Measurements from ENCODE around the gene RTL10. TPM values are rescaled to one million over a fixed set of nuclear protein-coding genes. Genes with fewer than 3 reads are reported as not detected.

The RTL10 gene
- total and polyA plus RNA-seq, 2 of the 13 experiments (the other 11 are each of a cell fraction or from before 2014, with no cell fraction given): 14.1 to 15.8 TPM

DNA sequence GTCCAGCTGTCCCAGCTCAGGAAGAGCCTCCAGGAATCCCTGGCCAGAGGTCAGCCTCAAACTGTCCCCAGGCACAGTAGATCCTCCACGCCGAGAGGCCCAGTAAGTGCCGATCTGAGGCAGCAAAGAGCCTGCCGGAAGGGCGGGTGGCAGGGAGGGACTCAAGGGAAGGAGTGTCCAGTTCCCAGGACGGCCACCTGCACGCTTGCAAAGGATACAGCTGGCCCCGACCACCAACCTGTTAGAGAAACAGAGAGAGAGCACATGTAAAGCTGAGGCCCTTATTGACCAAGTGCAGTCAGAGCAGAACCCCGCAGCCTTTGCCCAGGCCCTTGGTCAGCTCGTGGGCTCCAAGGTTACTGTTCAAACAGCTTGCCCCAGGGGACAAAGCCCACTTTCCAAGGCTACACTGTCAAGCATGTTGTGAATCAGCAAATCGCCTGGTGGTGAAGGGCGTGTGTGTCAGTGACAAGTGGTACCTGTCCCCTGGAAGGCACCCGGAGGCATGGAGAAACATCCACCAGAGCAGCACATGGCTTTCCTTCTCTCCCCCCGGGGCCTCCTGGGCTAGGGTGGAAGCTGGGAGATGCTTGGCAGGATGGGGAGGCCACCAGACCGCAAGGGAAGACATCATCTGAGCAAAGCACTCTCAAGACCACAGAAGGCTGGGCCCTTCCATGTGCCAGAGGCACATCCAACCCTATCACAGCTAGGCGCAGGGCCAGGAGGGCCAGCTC, 44.3 kb upstream of the RTL10 start (continued):
- TF ChIP-seq, protein P1, sequence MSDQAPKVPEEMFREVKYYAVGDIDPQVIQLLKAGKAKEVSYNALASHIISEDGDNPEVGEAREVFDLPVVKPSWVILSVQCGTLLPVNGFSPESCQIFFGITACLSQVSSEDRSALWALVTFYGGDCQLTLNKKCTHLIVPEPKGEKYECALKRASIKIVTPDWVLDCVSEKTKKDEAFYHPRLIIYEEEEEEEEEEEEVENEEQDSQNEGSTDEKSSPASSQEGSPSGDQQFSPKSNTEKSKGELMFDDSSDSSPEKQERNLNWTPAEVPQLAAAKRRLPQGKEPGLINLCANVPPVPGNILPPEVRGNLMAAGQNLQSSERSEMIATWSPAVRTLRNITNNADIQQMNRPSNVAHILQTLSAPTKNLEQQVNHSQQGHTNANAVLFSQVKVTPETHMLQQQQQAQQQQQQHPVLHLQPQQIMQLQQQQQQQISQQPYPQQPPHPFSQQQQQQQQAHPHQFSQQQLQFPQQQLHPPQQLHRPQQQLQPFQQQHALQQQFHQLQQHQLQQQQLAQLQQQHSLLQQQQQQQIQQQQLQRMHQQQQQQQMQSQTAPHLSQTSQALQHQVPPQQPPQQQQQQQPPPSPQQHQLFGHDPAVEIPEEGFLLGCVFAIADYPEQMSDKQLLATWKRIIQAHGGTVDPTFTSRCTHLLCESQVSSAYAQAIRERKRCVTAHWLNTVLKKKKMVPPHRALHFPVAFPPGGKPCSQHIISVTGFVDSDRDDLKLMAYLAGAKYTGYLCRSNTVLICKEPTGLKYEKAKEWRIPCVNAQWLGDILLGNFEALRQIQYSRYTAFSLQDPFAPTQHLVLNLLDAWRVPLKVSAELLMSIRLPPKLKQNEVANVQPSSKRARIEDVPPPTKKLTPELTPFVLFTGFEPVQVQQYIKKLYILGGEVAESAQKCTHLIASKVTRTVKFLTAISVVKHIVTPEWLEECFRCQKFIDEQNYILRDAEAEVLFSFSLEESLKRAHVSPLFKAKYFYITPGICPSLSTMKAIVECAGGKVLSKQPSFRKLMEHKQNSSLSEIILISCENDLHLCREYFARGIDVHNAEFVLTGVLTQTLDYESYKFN (CRISPR knock-in tag; conservative IDR thresholded peaks at IDR 0.05): peak; percentile 90
- TF ChIP-seq ZSCAN30 (CRISPR knock-in tag; IDR thresholded peaks at IDR 0.05) (no peak), KLF9 (CRISPR knock-in tag; IDR thresholded peaks at IDR 0.05; ENCODE audit: low read depth) (no peak), ZNF709 (CRISPR knock-in tag; IDR thresholded peaks at IDR 0.05) (no peak), ZNF543 (CRISPR knock-in tag; IDR thresholded peaks at IDR 0.05) (no peak), SMC3 (IDR thresholded peaks at IDR 0.05; ENCODE audit: low read length) (no peak; the same call in 1 of the 2 replicates), AKAP8 (CRISPR knock-in tag; IDR thresholded peaks at IDR 0.05) (no peak), RAD21 (CRISPR knock-in tag; IDR thresholded peaks at IDR 0.05) (no peak), PHF5A (CRISPR knock-in tag; IDR thresholded peaks at IDR 0.05; ENCODE audit: low read depth, unreplicated experiment) (no peak), GTF2F1 (IDR thresholded peaks at IDR 0.05; ENCODE audit: low read length) (no peak)
- TF ChIP-seq, protein P2, sequence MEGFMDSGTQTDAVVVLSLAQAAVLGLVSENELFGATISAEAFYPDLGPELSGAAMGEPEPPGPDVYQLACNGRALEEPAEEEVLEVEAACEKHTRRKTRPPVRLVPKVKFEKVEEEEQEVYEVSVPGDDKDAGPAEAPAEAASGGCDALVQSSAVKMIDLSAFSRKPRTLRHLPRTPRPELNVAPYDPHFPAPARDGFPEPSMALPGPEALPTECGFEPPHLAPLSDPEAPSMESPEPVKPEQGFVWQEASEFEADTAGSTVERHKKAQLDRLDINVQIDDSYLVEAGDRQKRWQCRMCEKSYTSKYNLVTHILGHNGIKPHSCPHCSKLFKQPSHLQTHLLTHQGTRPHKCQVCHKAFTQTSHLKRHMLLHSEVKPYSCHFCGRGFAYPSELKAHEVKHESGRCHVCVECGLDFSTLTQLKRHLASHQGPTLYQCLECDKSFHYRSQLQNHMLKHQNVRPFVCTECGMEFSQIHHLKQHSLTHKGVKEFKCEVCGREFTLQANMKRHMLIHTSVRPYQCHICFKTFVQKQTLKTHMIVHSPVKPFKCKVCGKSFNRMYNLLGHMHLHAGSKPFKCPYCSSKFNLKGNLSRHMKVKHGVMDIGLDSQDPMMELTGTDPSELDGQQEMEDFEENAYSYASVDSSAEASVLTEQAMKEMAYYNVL (CRISPR knock-in tag; IDR thresholded peaks at IDR 0.05; ENCODE audit: borderline replicate concordance): no peak
- TF ChIP-seq, protein P3, sequence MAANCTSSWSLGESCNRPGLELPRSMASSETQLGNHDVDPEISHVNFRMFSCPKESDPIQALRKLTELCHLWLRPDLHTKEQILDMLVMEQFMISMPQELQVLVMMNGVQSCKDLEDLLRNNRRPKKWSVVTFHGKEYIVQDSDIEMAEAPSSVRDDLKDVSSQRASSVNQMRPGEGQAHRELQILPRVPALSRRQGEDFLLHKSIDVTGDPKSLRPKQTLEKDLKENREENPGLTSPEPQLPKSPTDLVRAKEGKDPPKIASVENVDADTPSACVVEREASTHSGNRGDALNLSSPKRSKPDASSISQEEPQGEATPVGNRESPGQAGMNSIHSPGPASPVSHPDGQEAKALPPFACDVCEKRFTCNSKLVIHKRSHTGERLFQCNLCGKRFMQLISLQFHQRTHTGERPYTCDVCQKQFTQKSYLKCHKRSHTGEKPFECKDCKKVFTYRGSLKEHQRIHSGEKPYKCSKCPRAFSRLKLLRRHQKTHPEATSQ (CRISPR knock-in tag; IDR thresholded peaks at IDR 0.05; ENCODE audit: borderline replicate concordance): no peak
- TF ChIP-seq, protein P4, sequence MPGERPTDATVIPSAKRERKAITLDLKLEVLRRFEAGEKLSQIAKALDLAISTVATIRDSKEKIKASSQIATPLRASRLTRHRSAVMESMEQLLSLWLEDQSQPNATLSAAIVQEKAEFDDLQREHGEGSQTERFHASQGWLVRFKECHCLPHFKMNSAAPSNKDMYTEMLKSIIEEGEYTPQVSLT (CRISPR knock-in tag; IDR thresholded peaks at IDR 0.05; ENCODE audit: borderline replicate concordance, low read depth): no peak
- TF ChIP-seq, protein P5, sequence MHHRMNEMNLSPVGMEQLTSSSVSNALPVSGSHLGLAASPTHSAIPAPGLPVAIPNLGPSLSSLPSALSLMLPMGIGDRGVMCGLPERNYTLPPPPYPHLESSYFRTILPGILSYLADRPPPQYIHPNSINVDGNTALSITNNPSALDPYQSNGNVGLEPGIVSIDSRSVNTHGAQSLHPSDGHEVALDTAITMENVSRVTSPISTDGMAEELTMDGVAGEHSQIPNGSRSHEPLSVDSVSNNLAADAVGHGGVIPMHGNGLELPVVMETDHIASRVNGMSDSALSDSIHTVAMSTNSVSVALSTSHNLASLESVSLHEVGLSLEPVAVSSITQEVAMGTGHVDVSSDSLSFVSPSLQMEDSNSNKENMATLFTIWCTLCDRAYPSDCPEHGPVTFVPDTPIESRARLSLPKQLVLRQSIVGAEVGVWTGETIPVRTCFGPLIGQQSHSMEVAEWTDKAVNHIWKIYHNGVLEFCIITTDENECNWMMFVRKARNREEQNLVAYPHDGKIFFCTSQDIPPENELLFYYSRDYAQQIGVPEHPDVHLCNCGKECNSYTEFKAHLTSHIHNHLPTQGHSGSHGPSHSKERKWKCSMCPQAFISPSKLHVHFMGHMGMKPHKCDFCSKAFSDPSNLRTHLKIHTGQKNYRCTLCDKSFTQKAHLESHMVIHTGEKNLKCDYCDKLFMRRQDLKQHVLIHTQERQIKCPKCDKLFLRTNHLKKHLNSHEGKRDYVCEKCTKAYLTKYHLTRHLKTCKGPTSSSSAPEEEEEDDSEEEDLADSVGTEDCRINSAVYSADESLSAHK (CRISPR knock-in tag; IDR thresholded peaks at IDR 0.05; ENCODE audit: borderline replicate concordance): no peak
- TF ChIP-seq, protein P6, sequence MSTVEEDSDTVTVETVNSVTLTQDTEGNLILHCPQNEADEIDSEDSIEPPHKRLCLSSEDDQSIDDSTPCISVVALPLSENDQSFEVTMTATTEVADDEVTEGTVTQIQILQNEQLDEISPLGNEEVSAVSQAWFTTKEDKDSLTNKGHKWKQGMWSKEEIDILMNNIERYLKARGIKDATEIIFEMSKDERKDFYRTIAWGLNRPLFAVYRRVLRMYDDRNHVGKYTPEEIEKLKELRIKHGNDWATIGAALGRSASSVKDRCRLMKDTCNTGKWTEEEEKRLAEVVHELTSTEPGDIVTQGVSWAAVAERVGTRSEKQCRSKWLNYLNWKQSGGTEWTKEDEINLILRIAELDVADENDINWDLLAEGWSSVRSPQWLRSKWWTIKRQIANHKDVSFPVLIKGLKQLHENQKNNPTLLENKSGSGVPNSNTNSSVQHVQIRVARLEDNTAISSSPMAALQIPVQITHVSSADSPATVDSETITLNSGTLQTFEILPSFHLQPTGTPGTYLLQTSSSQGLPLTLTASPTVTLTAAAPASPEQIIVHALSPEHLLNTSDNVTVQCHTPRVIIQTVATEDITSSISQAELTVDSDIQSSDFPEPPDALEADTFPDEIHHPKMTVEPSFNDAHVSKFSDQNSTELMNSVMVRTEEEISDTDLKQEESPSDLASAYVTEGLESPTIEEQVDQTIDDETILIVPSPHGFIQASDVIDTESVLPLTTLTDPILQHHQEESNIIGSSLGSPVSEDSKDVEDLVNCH (CRISPR knock-in tag; IDR thresholded peaks at IDR 0.05): no peak

Data from HepG2 (cell line).